ENCODE measurements around the gene LMTK2. TPM values are rescaled to one million over a fixed set of nuclear protein-coding genes. Genes with fewer than 3 reads are reported as not detected.

LMTK2 gene
- total RNA-seq, 1 experiment from 2014 or later, result 17.8 TPM

DNA sequence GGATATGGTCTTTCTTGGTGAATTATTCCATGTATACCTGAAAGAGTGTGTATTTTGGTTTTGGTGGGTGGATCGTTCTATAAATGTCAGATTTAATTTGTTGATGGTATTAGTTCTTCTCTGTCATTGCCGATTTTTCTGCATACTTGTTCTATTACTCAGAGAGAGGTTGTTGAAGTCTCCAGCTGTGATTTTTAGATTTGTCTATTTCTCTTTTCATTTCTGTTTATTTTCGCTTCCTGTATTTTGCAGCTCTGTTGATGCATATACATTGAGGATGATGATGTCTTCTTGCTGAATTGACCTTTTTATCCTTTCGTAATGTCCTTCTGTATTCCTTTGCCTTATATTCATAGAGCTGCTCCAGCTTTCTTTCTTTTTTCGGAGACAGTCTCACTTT is 92.5 kb downstream of the LMTK2 start:
- RAD21 ChIA-PET (ENCODE audit: low non-redundant PET in 1 of 2, low total read pairs in 2 of 2, uncharacterized antibody in 2 of 2, unreplicated experiment in 2 of 2), result no interaction called here
- TF ChIP-seq YY1 (IDR thresholded peaks at IDR 0.05; ENCODE audit: extremely low read depth, insufficient replicate concordance, low read depth, low read length), result no peak
- no peak for TF ChIP-seq CBX3 (IDR thresholded peaks at IDR 0.05; ENCODE audit: low read depth)
- TF ChIP-seq SIN3A (IDR thresholded peaks at IDR 0.05; ENCODE audit: low read depth), result no peak
- no peak for TF ChIP-seq JUND (IDR thresholded peaks at IDR 0.05)

DNA sequence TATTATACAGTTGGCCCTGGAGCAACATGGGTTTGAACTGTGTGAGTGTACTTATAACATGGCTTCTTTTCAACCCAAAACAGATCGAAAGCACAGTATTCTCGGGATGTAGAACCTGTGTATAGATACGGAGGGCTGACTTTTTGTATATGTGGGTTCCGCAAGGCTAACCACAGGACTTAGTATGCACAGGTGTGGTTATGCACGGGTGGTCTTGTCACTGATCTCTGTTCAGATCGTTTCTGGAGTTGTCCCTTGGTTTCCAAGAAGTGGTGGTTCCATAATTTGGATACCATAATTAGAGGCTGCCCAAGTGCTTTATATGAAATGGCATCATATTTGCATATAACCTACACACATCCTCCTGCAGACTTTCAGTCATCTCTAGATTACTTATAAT is 93.7 kb downstream of the LMTK2 start:
- H3K27me3 ChIP-seq (ENCODE audit: insufficient read depth, low read length), result no peaks in the 10 kb centered on the region
- no peak overlapping the region for H3K4me2 ChIP-seq (ENCODE audit: low read length)
- BruUV-seq (replicated peaks), result no TSS peak
- no peak for ATAC-seq
- H3K4me3 ChIP-seq (replicated peaks in 1 of 2; ENCODE audit: low read depth in 1 of 2, low read length in 2 of 2), result no peak overlapping the region
- no peak for DNase-seq (ENCODE audit: low read depth, low spot score)
- H3K9ac ChIP-seq (ENCODE audit: low read length), result no peak overlapping the region
- intact Hi-C loops (cut with micrococcal nuclease), result no loop called here
- no peaks in the 10 kb centered on the region for H3K9me2 ChIP-seq (ENCODE audit: insufficient read depth)
- H3K79me2 ChIP-seq (ENCODE audit: insufficient read depth, low read length), result peaks cover 7% of the 10 kb centered on the region; the same call in 1 of the 2 replicates
- RAD21 ChIA-PET (ENCODE audit: low non-redundant PET in 1 of 2, low total read pairs in 2 of 2, uncharacterized antibody in 2 of 2, unreplicated experiment in 2 of 2), result no interaction called here
- H2AFZ ChIP-seq (ENCODE audit: low read depth, low read length, poor library complexity, severe bottlenecking), result no peak overlapping the region
- no peak for TF ChIP-seq ZNF274 (IDR thresholded peaks at IDR 0.05; ENCODE audit: low read depth, low read length)
- no peak for TF ChIP-seq EGR1 (IDR thresholded peaks at IDR 0.05; ENCODE audit: low read depth)
- TF ChIP-seq, protein P1, sequence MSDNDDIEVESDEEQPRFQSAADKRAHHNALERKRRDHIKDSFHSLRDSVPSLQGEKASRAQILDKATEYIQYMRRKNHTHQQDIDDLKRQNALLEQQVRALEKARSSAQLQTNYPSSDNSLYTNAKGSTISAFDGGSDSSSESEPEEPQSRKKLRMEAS (IDR thresholded peaks at IDR 0.05), result no peak
- no peak for TF ChIP-seq SIN3A (IDR thresholded peaks at IDR 0.05; ENCODE audit: low read depth)
- no peak for TF ChIP-seq EZH2phosphoT487 (IDR thresholded peaks at IDR 0.05; ENCODE audit: borderline replicate concordance)
- TF ChIP-seq, protein P2, sequence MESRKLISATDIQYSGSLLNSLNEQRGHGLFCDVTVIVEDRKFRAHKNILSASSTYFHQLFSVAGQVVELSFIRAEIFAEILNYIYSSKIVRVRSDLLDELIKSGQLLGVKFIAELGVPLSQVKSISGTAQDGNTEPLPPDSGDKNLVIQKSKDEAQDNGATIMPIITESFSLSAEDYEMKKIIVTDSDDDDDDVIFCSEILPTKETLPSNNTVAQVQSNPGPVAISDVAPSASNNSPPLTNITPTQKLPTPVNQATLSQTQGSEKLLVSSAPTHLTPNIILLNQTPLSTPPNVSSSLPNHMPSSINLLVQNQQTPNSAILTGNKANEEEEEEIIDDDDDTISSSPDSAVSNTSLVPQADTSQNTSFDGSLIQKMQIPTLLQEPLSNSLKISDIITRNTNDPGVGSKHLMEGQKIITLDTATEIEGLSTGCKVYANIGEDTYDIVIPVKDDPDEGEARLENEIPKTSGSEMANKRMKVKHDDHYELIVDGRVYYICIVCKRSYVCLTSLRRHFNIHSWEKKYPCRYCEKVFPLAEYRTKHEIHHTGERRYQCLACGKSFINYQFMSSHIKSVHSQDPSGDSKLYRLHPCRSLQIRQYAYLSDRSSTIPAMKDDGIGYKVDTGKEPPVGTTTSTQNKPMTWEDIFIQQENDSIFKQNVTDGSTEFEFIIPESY (IDR thresholded peaks at IDR 0.05; ENCODE audit: extremely low read depth, insufficient replicate concordance, low read length), result no peak
- no peak for TF ChIP-seq FOSL1 (IDR thresholded peaks at IDR 0.05; ENCODE audit: low read depth)
- TF ChIP-seq CEBPB (IDR thresholded peaks at IDR 0.05; ENCODE audit: low read depth), result no peak
- TF ChIP-seq, protein P3, sequence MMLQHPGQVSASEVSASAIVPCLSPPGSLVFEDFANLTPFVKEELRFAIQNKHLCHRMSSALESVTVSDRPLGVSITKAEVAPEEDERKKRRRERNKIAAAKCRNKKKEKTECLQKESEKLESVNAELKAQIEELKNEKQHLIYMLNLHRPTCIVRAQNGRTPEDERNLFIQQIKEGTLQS (IDR thresholded peaks at IDR 0.05), result no peak
- no peak for TF ChIP-seq EZH2 (IDR thresholded peaks at IDR 0.05)
- no peak for TF ChIP-seq POLR2AphosphoS5 (IDR thresholded peaks at IDR 0.05; ENCODE audit: low read depth, low read length)
- TF ChIP-seq CBX3 (IDR thresholded peaks at IDR 0.05; ENCODE audit: low read depth), result no peak
- TF ChIP-seq POLR2A (IDR thresholded peaks at IDR 0.05; ENCODE audit: borderline replicate concordance, extremely low read depth, insufficient read depth, insufficient read length), result no peak
- TF ChIP-seq ELF1 (IDR thresholded peaks at IDR 0.05; ENCODE audit: borderline replicate concordance, low read depth), result no peak
- CTCF ChIA-PET, result no interaction called here
- H3K4me1 ChIP-seq (ENCODE audit: control insufficient read depth in 1 of 2, insufficient read depth in 2 of 2, low read length in 2 of 2), result no peaks in the 10 kb centered on the region
- H3K9me3 ChIP-seq (ENCODE audit: control insufficient read depth in 1 of 2, insufficient read depth in 1 of 2, low read depth in 1 of 2, low read length in 2 of 2), result no peaks in the 10 kb centered on the region
- H4K20me1 ChIP-seq (ENCODE audit: insufficient read depth), result no peaks in the 10 kb centered on the region
- no peak overlapping the region for H3K27ac ChIP-seq (ENCODE audit: low read depth, low read length)
- no peaks in the 10 kb centered on the region for H3K36me3 ChIP-seq (ENCODE audit: control insufficient read depth in 1 of 2, insufficient read depth in 2 of 2, low read length in 2 of 2)
- POLR2A ChIA-PET, result no interaction called here

More for the DNA sequence above, 92.5 kb downstream of the LMTK2 start:
- H3K27ac ChIP-seq (ENCODE audit: low read depth, low read length), result no peak overlapping the region
- H3K79me2 ChIP-seq (ENCODE audit: insufficient read depth, low read length), result peaks cover 7% of the 10 kb centered on the region; the same call in 1 of the 2 replicates
- H3K27me3 ChIP-seq (ENCODE audit: insufficient read depth, low read length), result no peaks in the 10 kb centered on the region
- no peak overlapping the region for H2AFZ ChIP-seq (ENCODE audit: low read depth, low read length, poor library complexity, severe bottlenecking)
- no peaks in the 10 kb centered on the region for H3K4me1 ChIP-seq (ENCODE audit: control insufficient read depth in 1 of 2, insufficient read depth in 2 of 2, low read length in 2 of 2)
- no TSS peak for BruUV-seq (replicated peaks)
- DNase-seq (ENCODE audit: low read depth, low spot score) (no peak), ATAC-seq (no peak)
- no peaks in the 10 kb centered on the region for H3K9me3 ChIP-seq (ENCODE audit: control insufficient read depth in 1 of 2, insufficient read depth in 1 of 2, low read depth in 1 of 2, low read length in 2 of 2)
- H3K4me2 ChIP-seq (ENCODE audit: low read length), result no peak overlapping the region
- H3K9ac ChIP-seq (ENCODE audit: low read length), result no peak overlapping the region
- H4K20me1 ChIP-seq (ENCODE audit: insufficient read depth), result no peaks in the 10 kb centered on the region
- POLR2A ChIA-PET, result interaction anchor here (0.6 kb wide), 1 partner anchor 226 kb away, joined by 3 read pairs; no protein-coding TSS in a partner anchor
- H3K9me2 ChIP-seq (ENCODE audit: insufficient read depth), result no peaks in the 10 kb centered on the region
- intact Hi-C loops (cut with micrococcal nuclease), result no loop called here
- H3K4me3 ChIP-seq (replicated peaks in 1 of 2; ENCODE audit: low read depth in 1 of 2, low read length in 2 of 2), result no peak overlapping the region
- H3K36me3 ChIP-seq (ENCODE audit: control insufficient read depth in 1 of 2, insufficient read depth in 2 of 2, low read length in 2 of 2), result no peaks in the 10 kb centered on the region
- CTCF ChIA-PET, result no interaction called here

All from HCT116 (cell line).